GM12873 (cell line): ENCODE results near the gene CCSAP.

Experiments
- CTCF ChIP-seq: IDR thresholded peaks from 2 replicates; pipeline ENCODE4 v1.5.1; 2012; ENCODE audit warnings: low read depth, mild to moderate bottlenecking, moderate library complexity, low read length, control low read depth; ENCODE audit not compliant: insufficient read depth; ENCODE audit errors: missing control alignments

Gene CCSAP

DNA sequence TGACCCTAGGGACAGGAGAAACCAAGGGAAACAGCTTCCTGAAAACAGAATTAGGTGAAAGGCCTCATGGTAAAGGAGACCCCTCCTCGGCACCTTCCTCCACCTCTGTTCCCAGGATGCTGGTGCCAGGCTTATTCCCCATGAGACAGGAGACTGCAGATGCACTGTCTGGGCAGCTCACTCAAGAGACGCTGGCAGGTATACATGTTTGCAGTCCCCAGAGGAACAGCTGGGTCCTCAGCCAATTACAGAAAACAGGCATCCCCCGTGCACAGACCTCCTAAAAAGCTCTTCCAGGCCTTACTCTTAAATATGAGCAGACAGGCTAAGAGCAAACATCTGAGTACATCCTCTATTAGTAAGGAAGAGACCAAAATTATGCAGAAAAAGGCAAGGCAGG, 6.5 kb downstream of the CCSAP start:
- no peak for TF ChIP-seq CTCF

- no peak for TF ChIP-seq CTCF
These were observed 8.1 kb downstream of the CCSAP start for GRCh38 chr1:229334716-229335115.

DNA sequence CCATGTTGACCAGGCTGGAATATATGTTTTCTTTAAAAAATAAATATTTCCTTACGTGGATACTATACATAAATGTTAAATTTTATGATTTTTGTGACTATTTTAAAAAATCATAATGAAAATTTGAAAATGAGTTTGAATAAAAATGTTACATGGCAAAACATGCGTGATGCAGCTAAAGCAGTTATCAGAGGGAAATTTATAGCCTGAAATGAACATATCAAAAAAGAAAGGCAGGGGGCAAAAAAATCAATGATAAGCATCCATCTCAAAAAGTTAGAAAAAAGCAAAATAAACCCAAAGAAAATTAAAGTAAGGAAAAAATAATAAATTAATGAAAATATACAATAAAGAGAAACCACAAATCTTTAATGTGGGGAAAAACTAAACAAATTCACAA, 8.6 kb downstream of the CCSAP start:
- no peak for TF ChIP-seq CTCF

DNA sequence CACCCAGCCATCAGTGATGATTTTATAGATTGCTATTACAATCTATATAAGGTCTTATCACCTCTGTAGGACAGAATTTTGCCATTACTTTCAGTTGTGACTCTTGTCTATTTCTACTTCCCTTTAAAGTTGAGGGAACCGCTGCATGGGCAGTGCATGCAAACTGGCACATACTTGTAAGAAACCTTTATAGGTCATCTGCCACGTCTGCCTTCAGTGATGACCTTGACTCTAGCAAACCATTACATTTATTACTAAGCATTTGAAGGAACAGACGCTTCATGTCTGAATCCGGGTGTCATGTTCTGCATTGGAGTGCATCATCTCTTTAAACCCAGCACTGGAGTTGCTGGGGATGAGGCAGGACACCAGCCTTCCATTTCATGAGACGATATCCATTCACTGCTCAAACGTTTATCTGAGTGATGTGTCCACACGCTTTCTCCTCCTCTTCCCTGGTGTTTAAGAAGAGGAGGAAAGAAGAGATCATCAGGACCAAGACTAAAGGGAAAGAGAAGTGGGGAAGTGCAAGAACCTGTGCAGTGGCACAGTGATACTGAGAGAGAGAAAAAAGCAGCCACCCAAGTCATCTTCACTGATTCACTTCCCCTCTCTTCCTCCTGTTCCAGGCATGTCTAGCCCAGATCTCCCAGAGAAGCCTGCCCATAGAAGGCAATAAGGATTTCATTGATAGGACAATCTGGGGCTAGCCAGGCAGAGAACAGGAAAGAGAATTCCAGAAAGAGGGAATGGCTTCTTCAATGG, 14.1 kb downstream of the CCSAP start:
- no peak for TF ChIP-seq CTCF

DNA sequence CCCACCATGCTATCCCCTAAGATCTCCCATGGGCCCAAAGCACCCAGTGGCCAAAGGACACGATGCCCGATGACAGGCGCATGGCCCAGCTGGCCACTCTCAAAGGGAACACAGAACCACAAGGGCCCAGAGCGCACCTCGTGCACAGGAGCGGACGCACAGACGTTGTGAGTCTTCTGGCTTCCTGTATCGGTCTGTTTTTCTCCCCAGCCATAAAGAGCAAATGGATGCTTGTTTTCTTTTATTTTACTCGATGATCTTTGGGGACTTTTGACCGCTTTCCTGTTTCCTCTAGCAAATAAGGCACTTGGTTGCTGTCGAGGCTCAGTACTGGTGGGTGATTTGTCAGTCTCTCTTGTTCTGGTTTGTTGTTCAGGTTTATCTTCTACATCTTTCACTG, 16.2 kb downstream of the CCSAP start:
- TF ChIP-seq CTCF: no peak

GRCh38 chr1:229325853-229326487, 16.9 kb downstream of the CCSAP start:
- TF ChIP-seq CTCF: no peak

DNA sequence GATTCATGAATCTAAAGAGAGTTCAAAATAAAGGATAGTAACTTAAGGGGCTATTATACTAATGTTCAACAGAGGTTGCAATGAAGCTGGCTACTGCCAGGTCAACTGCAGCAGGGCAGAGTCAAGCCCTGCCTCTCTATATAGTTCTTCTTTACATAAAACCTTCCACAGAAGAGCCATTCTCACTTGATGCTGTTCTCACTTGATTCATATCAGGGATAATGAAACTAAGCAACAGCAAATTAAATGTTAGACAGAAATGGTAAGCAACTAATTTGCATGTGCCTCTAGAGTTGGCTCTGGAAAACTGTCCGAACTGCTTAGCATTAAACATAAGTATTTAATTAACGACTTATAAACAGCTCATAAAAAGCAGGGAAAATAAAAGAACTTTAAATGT, 17.4 kb downstream of the CCSAP start:
- TF ChIP-seq CTCF: no peak
